SK-MEL-5 (cell line): ENCODE results near the gene PDZK1IP1. TPM values are rescaled to one million over a fixed set of nuclear protein-coding genes. Genes with fewer than 3 reads are reported as not detected.
A peak's percentile ranks its signal among the peaks of the same experiment; 100 is the strongest.
"Not testable (repeated sequence)": the region's sequence is repeated elsewhere in the genome, so short reads cannot be mapped to it uniquely, and the experiment has no call there.

ENCODE experiments used
- DNase-seq: peaks from one replicate; pipeline ENCODE4 v3.0.0-alpha.2; 2016; ENCODE audit warnings: low read depth, low spot score
- in situ Hi-C: cut with HindIII; loops from 2 replicates; pipeline ENCODE4 v1.10.0; 2016; ENCODE audit warnings: low sequenced_read_pairs, high pct_unique_total_duplicates, low pct_unique_long_range_greater_than_20kb
- total RNA-seq: library from RNA; depleted of rRNA; stranded (reverse); fragments of >200 nt; shearing (Covaris generic); gene quantifications from 2 replicates; pipeline ENCODE4 v1.2.3, GENCODE V29; 2014

Gene PDZK1IP1
- total RNA-seq, 1 experiment from 2014 or later = not detected

- in situ Hi-C loops = no loop called here
- no peak for DNase-seq
Observed at GRCh38 chr1:47209091-47209490, 19.3 kb upstream of the PDZK1IP1 start.

GRCh38 chr1:47208374-47208850, 18.6 kb upstream of the PDZK1IP1 start:
- DNase-seq = no peak
- in situ Hi-C loops = no loop called here

- in situ Hi-C loops = no loop called here
- DNase-seq = no peak
Observed at GRCh38 chr1:47207803-47208373, 18.1 kb upstream of the PDZK1IP1 start.

- no peak for DNase-seq
- in situ Hi-C loops = no loop called here
Observed at GRCh38 chr1:47205918-47206317, 16.1 kb upstream of the PDZK1IP1 start.

GRCh38 chr1:47203504-47203903, 13.7 kb upstream of the PDZK1IP1 start:
- in situ Hi-C loops, DNase-seq: not testable (repeated sequence)

- peak; percentile 7 for DNase-seq
- in situ Hi-C loops = no loop called here
Observed at GRCh38 chr1:47201179-47201578, 11.3 kb upstream of the PDZK1IP1 start.

GRCh38 chr1:47198214-47198613, 8.4 kb upstream of the PDZK1IP1 start:
- no peak for DNase-seq
- in situ Hi-C loops = no loop called here

- peak; percentile 24 for DNase-seq
- in situ Hi-C loops = no loop called here
Observed at GRCh38 chr1:47196622-47197021, 6.8 kb upstream of the PDZK1IP1 start.

GRCh38 chr1:47195981-47196380, 6.1 kb upstream of the PDZK1IP1 start:
- in situ Hi-C loops, DNase-seq: not testable (repeated sequence)

GRCh38 chr1:47194311-47194710, 4.5 kb upstream of the PDZK1IP1 start:
- in situ Hi-C loops = no loop called here
- no peak for DNase-seq

GRCh38 chr1:47193496-47193895, 3.7 kb upstream of the PDZK1IP1 start:
- in situ Hi-C loops, DNase-seq: not testable (repeated sequence)

GRCh38 chr1:47192458-47193384, 2.9 kb upstream of the PDZK1IP1 start:
- in situ Hi-C loops = no loop called here
- DNase-seq = peak; percentile 72

- in situ Hi-C loops = no loop called here
- DNase-seq = no peak
Observed at GRCh38 chr1:47191940-47192457, 2.2 kb upstream of the PDZK1IP1 start.

- in situ Hi-C loops = no loop called here
- DNase-seq = no peak
Observed at GRCh38 chr1:47190857-47191256, 1.0 kb upstream of the PDZK1IP1 start.

- DNase-seq = no peak
- in situ Hi-C loops = no loop called here
Observed at GRCh38 chr1:47190509-47190855, 646 bp upstream of the PDZK1IP1 start.

GRCh38 chr1:47188791-47189785, 748 bp downstream of the PDZK1IP1 start:
- in situ Hi-C loops = no loop called here
- DNase-seq = no peak

GRCh38 chr1:47187926-47188250, 1.9 kb downstream of the PDZK1IP1 start:
- in situ Hi-C loops = no loop called here
- no peak for DNase-seq
